Coronary artery (tissue), 2 donors: Measurements from ENCODE around the gene SFXN2.

ENCODE experiments used
- DNase-seq: peaks from one replicate; pipeline ENCODE4 v3.0.0-alpha.2; 2017; ENCODE audit warnings: low spot score
- H3K27ac ChIP-seq, 2 donors: fragments of 200-600 bp; sonication (generic); one replicate each; pipeline ENCODE4 v1.5.1; 2016 to 2019
- H3K4me3 ChIP-seq: fragments of 200-600 bp; sonication (generic); 2 replicates; pipeline ENCODE4 v1.5.1; 2016; ENCODE audit warnings: mild to moderate bottlenecking, moderate library complexity
- TF ChIP-seq, protein P1 (sequence below): fragments of 200-600 bp; sonication (generic); IDR thresholded peaks from one replicate; pipeline ENCODE4 v1.5.1; 2019; ENCODE audit warnings: antibody characterized with exemption

Gene SFXN2

DNA sequence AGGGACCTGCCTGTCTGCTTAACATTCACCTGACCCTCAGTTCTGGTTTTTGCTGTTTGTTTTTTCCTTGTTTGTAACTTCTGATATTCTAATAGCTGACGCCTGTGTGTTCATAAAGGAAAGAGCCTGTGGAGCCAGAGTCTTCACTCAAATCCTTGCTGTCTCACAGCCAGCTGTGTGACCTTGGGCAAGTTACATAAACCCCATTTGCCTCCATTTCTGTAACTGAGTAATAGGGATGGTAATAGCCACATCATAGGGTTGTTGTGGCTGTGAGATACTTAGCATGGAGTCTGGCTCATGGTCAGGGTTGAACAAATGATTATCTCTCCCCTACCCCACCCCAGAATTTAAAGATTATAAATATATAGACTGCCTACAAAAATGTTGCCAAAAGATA is 56.4 kb downstream of the SFXN2 start:
- H3K27ac ChIP-seq = peak overlapping the region in 1 of 2 donors; percentile 15
- H3K4me3 ChIP-seq = no peak overlapping the region
- TF ChIP-seq, protein P1, sequence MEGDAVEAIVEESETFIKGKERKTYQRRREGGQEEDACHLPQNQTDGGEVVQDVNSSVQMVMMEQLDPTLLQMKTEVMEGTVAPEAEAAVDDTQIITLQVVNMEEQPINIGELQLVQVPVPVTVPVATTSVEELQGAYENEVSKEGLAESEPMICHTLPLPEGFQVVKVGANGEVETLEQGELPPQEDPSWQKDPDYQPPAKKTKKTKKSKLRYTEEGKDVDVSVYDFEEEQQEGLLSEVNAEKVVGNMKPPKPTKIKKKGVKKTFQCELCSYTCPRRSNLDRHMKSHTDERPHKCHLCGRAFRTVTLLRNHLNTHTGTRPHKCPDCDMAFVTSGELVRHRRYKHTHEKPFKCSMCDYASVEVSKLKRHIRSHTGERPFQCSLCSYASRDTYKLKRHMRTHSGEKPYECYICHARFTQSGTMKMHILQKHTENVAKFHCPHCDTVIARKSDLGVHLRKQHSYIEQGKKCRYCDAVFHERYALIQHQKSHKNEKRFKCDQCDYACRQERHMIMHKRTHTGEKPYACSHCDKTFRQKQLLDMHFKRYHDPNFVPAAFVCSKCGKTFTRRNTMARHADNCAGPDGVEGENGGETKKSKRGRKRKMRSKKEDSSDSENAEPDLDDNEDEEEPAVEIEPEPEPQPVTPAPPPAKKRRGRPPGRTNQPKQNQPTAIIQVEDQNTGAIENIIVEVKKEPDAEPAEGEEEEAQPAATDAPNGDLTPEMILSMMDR = no peak
- no peak for DNase-seq

DNA sequence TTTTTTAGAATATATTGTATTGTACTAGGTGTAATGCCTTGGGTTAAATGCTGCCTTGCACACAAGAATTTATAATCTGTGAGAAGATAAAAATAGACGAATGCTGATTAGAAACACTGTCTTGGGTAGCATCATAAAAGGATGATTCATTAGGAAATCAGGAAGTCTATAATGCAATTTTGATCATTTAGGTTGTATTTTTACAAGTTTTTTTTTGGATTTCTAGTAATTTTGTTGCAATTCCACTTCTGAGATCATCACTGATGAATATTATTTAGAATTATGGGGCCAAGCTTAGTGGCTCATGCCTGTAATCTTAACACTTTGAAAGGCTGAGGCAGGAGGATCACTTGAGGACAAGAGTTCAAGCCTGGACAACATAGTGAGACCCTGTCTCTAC is 58.9 kb downstream of the SFXN2 start:
- DNase-seq = no peak
- TF ChIP-seq, protein P1 = no peak
- H3K27ac ChIP-seq = peak overlapping the region; percentile 58 to 95
- no peak overlapping the region for H3K4me3 ChIP-seq

DNA sequence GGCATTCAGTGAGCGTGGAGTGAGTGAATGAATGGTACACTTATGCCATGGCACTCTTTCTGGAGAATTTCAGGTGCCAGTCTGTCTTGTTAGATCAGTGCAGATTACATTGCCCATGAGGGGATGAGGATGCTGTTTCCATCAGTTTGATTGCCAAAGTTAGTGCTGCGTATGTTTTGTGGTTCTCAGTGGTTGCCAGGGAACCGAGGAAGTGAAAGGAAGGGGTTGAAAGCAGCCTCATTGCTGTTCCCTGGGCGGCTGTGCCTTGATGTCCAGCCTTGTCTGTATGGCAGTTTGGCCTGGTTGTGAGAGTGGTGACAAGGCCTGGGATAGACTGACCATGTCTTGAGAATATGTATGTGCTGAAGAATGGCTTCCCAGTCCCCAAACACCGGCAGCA is 59.5 kb downstream of the SFXN2 start:
- TF ChIP-seq, protein P1 = no peak
- Histone ChIP-seq H3K4me3 (peak overlapping the region; percentile 29), H3K27ac (peak overlapping the region; percentile 95 to 97)
- DNase-seq = no peak

DNA sequence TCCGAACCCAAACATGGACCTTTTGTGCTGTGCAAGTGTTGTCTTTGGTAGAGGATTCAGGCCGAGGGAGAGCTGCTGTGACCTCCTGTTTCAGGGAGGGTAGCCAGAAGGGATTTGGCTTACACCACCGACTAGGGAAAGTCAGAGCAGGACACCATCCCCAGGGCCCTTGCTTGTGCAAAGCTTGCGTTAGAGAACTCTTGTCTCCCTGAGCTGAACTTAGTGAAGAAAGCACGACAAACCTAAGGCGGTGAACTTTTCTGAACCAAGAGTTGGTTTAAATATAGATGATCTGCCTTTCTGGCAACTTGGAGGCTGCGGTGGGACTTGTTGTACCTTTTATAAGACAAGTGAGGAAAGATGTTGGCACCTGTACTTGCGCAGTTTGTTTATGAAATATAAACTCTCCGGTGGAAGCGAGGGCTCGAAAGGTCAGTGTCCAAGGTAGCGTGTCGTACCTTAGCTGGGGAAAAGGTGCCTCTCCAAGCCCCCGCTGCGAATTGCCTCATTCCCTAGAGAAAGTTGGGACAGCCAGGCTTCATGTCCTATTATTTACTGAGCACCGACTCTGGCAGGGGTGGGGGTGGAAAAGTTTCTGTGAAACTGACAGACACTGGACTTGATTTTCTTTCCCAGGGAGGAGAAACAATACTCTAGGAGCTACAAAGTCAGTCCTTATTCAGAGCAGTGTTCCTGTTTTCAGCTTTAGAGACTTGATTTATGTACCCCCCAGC is 60.9 kb downstream of the SFXN2 start:
- peak; percentile 97 for DNase-seq
- H3K27ac ChIP-seq = peak overlapping the region; percentile 95 to 97
- TF ChIP-seq, protein P1 = no peak
- peak overlapping the region; percentile 69 for H3K4me3 ChIP-seq

DNA sequence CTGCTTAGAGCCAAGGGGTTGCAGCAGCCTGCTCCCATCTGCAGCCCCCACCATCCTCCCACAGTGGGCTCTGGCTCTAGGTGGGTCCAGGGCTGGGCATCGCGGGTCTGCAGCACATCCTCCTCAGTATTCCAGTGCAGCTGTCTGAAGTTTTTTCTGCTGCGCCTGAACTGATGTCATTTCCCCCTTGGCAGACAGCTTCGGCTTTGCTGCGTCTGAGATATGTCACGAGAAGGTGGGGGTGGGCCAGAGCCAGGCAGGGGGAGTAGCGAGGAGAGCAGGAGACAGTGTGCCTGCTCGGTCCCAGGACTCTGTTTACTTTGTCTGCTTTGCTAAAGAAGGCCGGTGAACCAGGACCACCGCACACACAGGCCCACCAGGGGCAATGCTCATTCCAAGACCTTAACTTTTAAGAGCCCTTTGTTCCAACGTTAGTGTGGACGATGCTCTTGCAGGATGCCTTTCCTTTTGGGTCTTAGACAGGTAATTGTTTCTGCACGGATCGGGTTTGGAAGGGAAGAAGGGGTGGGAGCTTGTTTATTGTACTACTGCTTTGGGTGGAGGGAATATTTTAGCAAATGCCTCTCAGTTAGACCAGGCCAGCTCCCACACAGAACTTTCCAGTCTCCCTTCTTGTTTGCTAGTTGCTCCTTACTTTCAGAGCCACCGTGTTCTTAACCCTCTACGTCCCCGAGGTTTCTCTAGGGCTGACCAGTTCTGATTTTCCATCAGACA is 61.7 kb downstream of the SFXN2 start:
- DNase-seq = peak; percentile 92
- TF ChIP-seq, protein P1 = no peak
- Histone ChIP-seq H3K4me3 (peak overlapping the region; percentile 69), H3K27ac (peak overlapping the region; percentile 95 to 97)

DNA sequence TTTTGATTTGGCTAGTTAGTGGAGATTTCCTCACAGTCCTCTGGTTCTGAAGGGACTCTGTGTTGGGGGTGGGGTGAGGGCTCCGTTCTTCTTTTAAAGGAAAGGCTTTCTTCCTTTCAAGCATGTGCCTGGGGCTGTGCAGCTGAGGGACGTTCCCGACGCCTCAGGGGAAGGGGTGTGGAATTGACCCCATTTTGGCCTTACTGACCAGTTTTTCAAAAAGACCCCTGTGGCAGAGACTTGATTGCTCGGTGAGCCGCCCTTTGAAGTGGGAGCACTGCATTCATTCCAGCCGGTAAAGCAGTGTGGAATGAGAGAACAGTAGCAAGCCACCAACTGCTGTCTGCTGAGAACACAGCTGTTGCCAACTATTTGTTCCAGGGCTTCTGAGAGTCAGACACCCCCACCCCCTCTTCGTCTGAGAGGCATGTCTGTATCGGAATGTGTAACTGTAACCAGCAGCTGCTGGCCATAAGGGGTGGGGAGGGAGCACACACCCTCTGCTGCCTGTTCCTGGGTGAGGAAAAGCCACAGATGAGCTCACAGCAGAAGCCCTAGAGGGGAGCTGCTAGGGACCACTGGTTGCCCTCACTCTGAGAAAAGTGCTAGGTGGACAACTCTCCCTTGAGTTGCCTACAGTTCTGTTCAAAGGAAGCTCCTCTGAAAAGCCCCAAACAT is 62.5 kb downstream of the SFXN2 start:
- peak; percentile 97 for DNase-seq
- peak overlapping the region; percentile 95 to 97 for H3K27ac ChIP-seq
- peak overlapping the region; percentile 69 for H3K4me3 ChIP-seq
- TF ChIP-seq, protein P1 = no peak
